ENCODE results near the gene ZMYM4. TPM values are rescaled to one million over a fixed set of nuclear protein-coding genes. Genes with fewer than 3 reads are reported as not detected.

Gene ZMYM4
- 10 to 100 TPM; 16.3 to 80.0 (median 22.4) TPM for total RNA-seq

GRCh38 chr1:35268282-35269200 is at the start of gene ZMYM4:
ZMYM4 (plus strand) TSS chr1:35268709; CDS start chr1:35269047, 338 bp downstream.
- H3K27ac ChIP-seq, result peak within 1 kb of the TSS; percentile 89 to 92 (median 92)
- H3K4me1 ChIP-seq, result peaks cover 0 to 16% (median 0%) of the 10 kb centered on the region in 4 donors
- peak; percentile 85 to 95 (median 89) for DNase-seq
- no peaks in the 10 kb centered on the region for H3K36me3 ChIP-seq
- H3K9me3 ChIP-seq, result no peaks in the 10 kb centered on the region
- H3K4me3 ChIP-seq, result peak within 1 kb of the TSS; percentile 96 to 98 (median 96)
- TF ChIP-seq POLR2A (IDR thresholded peaks at IDR 0.05) (peak; percentile 21 to 38), CTCF (IDR thresholded peaks at IDR 0.05) (peak in 4 of 6 experiments; percentile 3 to 33 (median 13))
- H3K27me3 ChIP-seq, result no peaks in the 10 kb centered on the region

GRCh38 chr1:35220976-35221375 is 47.5 kb upstream of the ZMYM4 start:
- peak in 2 of 6 experiments; percentile 17 to 23 for TF ChIP-seq CTCF (IDR thresholded peaks at IDR 0.05)
- TF ChIP-seq POLR2A (IDR thresholded peaks at IDR 0.05), result no peak
- no peaks in the 10 kb centered on the region for H3K4me1 ChIP-seq

GRCh38 chr1:35222322-35223083 is 46.0 kb upstream of the ZMYM4 start:
- DNase-seq, result no peak
- Histone ChIP-seq H3K9me3 (no peaks in the 10 kb centered on the region), H3K27me3 (no peaks in the 10 kb centered on the region), H3K4me1 (no peaks in the 10 kb centered on the region), H3K4me3 (no peak overlapping the region), H3K36me3 (no peaks in the 10 kb centered on the region), H3K27ac (peak overlapping the region in 1 of 4 donors; percentile 5)
- TF ChIP-seq POLR2A (IDR thresholded peaks at IDR 0.05) (no peak), CTCF (IDR thresholded peaks at IDR 0.05) (no peak)

More at GRCh38 chr1:35220976-35221375, 47.5 kb upstream of the ZMYM4 start:
- H3K27ac ChIP-seq, result no peak overlapping the region
- no peaks in the 10 kb centered on the region for H3K27me3 ChIP-seq
- no peak for DNase-seq
- no peak overlapping the region for H3K4me3 ChIP-seq
- no peaks in the 10 kb centered on the region for H3K36me3 ChIP-seq
- H3K9me3 ChIP-seq, result no peaks in the 10 kb centered on the region

GRCh38 chr1:35223084-35223630 is 45.4 kb upstream of the ZMYM4 start:
- TF ChIP-seq CTCF (IDR thresholded peaks at IDR 0.05) (no peak), POLR2A (IDR thresholded peaks at IDR 0.05) (no peak)
- H3K9me3 ChIP-seq, result no peaks in the 10 kb centered on the region
- no peak overlapping the region for H3K4me3 ChIP-seq
- H3K4me1 ChIP-seq, result no peaks in the 10 kb centered on the region
- no peaks in the 10 kb centered on the region for H3K36me3 ChIP-seq
- H3K27ac ChIP-seq, result peak overlapping the region in 1 of 4 donors; percentile 22
- no peak for DNase-seq
- no peaks in the 10 kb centered on the region for H3K27me3 ChIP-seq

- Histone ChIP-seq H3K4me3 (no peak overlapping the region), H3K36me3 (no peaks in the 10 kb centered on the region), H3K27ac (no peak overlapping the region), H3K4me1 (no peaks in the 10 kb centered on the region), H3K9me3 (no peaks in the 10 kb centered on the region), H3K27me3 (no peaks in the 10 kb centered on the region)
- TF ChIP-seq CTCF (IDR thresholded peaks at IDR 0.05), result no peak
- TF ChIP-seq POLR2A (IDR thresholded peaks at IDR 0.05), result no peak
- no peak for DNase-seq
Measured at GRCh38 chr1:35226546-35226945, 42.0 kb upstream of the ZMYM4 start.

All from Peyer's patch (tissue), 4 donors.